ENCODE data around the gene PPFIBP2.

GRCh38 chr11:7531011-7531410 is 17.2 kb downstream of the PPFIBP2 start:
- TF ChIP-seq CTCF (IDR thresholded peaks at IDR 0.05) (no peak), POLR2AphosphoS5 (IDR thresholded peaks at IDR 0.05) (no peak), EP300 (IDR thresholded peaks at IDR 0.05) (no peak), POLR2A (IDR thresholded peaks at IDR 0.05) (no peak)
